WERI-Rb-1 (cell line): ENCODE measurements around the gene TRIM69.
"Not testable (repeated sequence)": the region's sequence is repeated elsewhere in the genome, so short reads cannot be mapped to it uniquely, and the experiment has no call there.

Source experiments
- DNase-seq: peaks from one replicate; pipeline ENCODE4 v3.0.0-alpha.2; 2020
- H3K27ac ChIP-seq: fragments of 250-450 bp; sonication (Bioruptor Pico); 2 replicates; pipeline ENCODE4 v1.5.1; 2020; ENCODE audit warnings: mild to moderate bottlenecking, moderate library complexity
- H3K27me3 ChIP-seq: fragments of 250-450 bp; sonication (Bioruptor Pico); 2 replicates; pipeline ENCODE4 v1.5.1; 2021; ENCODE audit warnings: mild to moderate bottlenecking, low read depth, moderate library complexity; ENCODE audit not compliant: insufficient read depth, severe bottlenecking
- H3K36me3 ChIP-seq: fragments of 250-450 bp; sonication (Bioruptor Pico); 2 replicates; pipeline ENCODE4 v1.5.1; 2020; ENCODE audit warnings: mild to moderate bottlenecking, moderate library complexity
- H3K4me3 ChIP-seq: 2 replicates; pipeline ENCODE4 v1.5.1; 2011; ENCODE audit warnings: low read depth, mild to moderate bottlenecking, control low read depth, low read length
- H3K9me3 ChIP-seq: fragments of 250-450 bp; sonication (Bioruptor Pico); 2 replicates; pipeline ENCODE4 v1.5.1; 2021; ENCODE audit warnings: mild to moderate bottlenecking, moderate library complexity; ENCODE audit not compliant: severe bottlenecking
- CTCF ChIP-seq: IDR thresholded peaks from 2 replicates; pipeline ENCODE4 v1.5.1; 2011; ENCODE audit warnings: low read depth, mild to moderate bottlenecking, control low read depth, inconsistent platforms, low read length

The TRIM69 gene

GRCh38 chr15:44715797-44716334 lies 20.5 kb upstream of the TRIM69 start:
- Histone ChIP-seq H3K27ac (no peak overlapping the region), H3K36me3 (peaks cover 23% of the 10 kb centered on the region), H3K27me3 (no peaks in the 10 kb centered on the region), H3K9me3 (no peaks in the 10 kb centered on the region), H3K4me3 (no peak overlapping the region)
- TF ChIP-seq CTCF, result no peak
- DNase-seq, result no peak

- TF ChIP-seq CTCF, result no peak
- DNase-seq, result no peak
- H3K36me3 ChIP-seq, result peaks cover 23% of the 10 kb centered on the region
- H3K27me3 ChIP-seq, result no peaks in the 10 kb centered on the region
- H3K4me3 ChIP-seq, result no peak overlapping the region
- no peak overlapping the region for H3K27ac ChIP-seq
- H3K9me3 ChIP-seq, result no peaks in the 10 kb centered on the region
Measured at GRCh38 chr15:44716983-44717602, 19.2 kb upstream of the TRIM69 start.

- H3K4me3 ChIP-seq, result no peak overlapping the region
- no peak for TF ChIP-seq CTCF
- H3K9me3 ChIP-seq, result no peaks in the 10 kb centered on the region
- H3K27ac ChIP-seq, result no peak overlapping the region
- H3K36me3 ChIP-seq, result peaks cover 23% of the 10 kb centered on the region
- DNase-seq, result no peak
- no peaks in the 10 kb centered on the region for H3K27me3 ChIP-seq
Measured at GRCh38 chr15:44718180-44718926, 18.0 kb upstream of the TRIM69 start.

GRCh38 chr15:44718927-44719292 lies 17.4 kb upstream of the TRIM69 start:
- Histone ChIP-seq H3K27me3 (no peaks in the 10 kb centered on the region), H3K4me3 (no peak overlapping the region), H3K27ac (no peak overlapping the region), H3K9me3 (no peaks in the 10 kb centered on the region), H3K36me3 (peaks cover 23% of the 10 kb centered on the region)
- DNase-seq, result no peak
- no peak for TF ChIP-seq CTCF

- Histone ChIP-seq H3K36me3 (peaks cover 23% of the 10 kb centered on the region), H3K27me3 (no peaks in the 10 kb centered on the region), H3K27ac (no peak overlapping the region), H3K9me3 (no peaks in the 10 kb centered on the region), H3K4me3 (no peak overlapping the region)
- DNase-seq, result no peak
- TF ChIP-seq CTCF, result no peak
Measured at GRCh38 chr15:44719293-44719999, 16.9 kb upstream of the TRIM69 start.

GRCh38 chr15:44720000-44720435 lies 16.3 kb upstream of the TRIM69 start:
- peaks cover 23% of the 10 kb centered on the region for H3K36me3 ChIP-seq
- H3K27ac ChIP-seq, H3K4me3 ChIP-seq, DNase-seq, H3K9me3 ChIP-seq, H3K27me3 ChIP-seq: not testable (repeated sequence)
